ENCODE measurements around the gene UBAC1.

The UBAC1 gene

DNA sequence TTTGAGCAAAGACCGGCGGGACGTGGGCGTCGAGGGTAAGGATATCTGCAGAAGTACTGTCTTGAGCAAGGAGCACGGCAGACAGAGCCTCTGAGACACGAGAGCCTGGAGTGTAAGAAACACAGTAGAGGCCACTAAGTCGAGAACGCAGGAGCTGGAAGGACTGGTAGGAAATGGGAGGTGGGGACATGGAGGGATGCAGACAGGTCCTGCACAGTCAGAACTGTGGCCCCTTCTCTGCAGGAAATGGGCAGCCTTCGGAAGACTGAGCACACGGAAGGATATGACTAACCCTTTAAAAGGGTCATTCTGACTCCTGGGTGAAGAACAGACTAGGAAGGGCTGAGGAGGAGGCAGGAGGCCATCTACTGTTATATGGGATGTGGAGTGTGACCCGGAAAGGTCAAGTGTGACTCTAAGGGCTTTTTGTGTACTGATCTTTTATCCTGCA, 52.4 kb downstream of the UBAC1 start:
- Histone ChIP-seq H3K4me1 (ENCODE audit: control insufficient read depth in 1 of 2, insufficient read depth in 2 of 2, low read length in 2 of 2) (peaks cover 25% of the 10 kb centered on the region in 2 donors), H3K9ac (ENCODE audit: low read depth in 1 of 2, low read length in 2 of 2) (peak overlapping the region in 1 of 2 donors; percentile 51), H3K27me3 (ENCODE audit: control insufficient read depth in 1 of 2, insufficient read depth in 2 of 2, low read length in 2 of 2) (no peaks in the 10 kb centered on the region), H3K9me3 (ENCODE audit: control insufficient read depth in 1 of 2, low read length in 2 of 2) (peaks cover 0 to 3% of the 10 kb centered on the region in 2 donors), H3K4me3 (ENCODE audit: low read depth in 1 of 2, low read length in 2 of 2) (peak overlapping the region; percentile 72 to 79), H3K27ac (ENCODE audit: low read depth, low read length) (no peak overlapping the region), H3K36me3 (ENCODE audit: control insufficient read depth in 1 of 2, insufficient read depth in 2 of 2, low read length in 2 of 2) (peaks cover 9 to 16% of the 10 kb centered on the region in 2 donors)

DNA sequence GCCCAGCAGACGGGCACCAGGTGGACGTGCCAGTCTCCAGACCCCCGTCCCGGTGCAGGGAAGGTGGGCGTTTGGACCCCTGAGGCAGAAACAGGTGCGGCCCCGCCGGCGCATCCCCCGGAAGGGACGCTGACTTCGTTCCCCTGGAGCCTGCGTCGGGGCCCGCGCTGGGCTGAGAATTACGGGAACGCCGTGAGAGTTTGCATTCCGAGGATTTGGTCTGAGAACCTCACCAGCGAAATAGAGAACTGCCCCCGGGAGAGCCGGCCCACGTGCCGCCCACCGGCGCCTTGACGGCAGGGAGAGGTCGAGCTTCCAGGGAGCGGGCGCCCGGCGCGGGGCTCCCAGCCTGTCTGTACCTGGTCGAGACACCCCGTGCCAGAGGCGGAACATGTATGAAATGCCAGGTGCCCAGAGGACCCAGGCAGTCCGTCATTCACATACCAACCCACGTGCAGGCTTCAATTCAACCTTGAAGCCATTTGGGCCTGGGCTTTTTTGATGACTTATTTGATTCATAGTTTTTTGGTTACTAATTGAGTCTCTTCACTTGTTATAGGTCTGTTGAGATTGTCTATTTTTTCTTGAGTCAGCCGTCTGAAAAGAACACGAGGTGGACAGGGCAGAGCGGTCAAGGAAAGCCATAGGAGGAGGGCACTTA, 53.0 kb downstream of the UBAC1 start:
- H3K9ac ChIP-seq (ENCODE audit: low read depth in 1 of 2, low read length in 2 of 2): peak overlapping the region; percentile 50 to 51
- no peaks in the 10 kb centered on the region for H3K9me3 ChIP-seq (ENCODE audit: control insufficient read depth in 1 of 2, low read length in 2 of 2)
- peak overlapping the region; percentile 72 to 79 for H3K4me3 ChIP-seq (ENCODE audit: low read depth in 1 of 2, low read length in 2 of 2)
- H3K36me3 ChIP-seq (ENCODE audit: control insufficient read depth in 1 of 2, insufficient read depth in 2 of 2, low read length in 2 of 2): peaks cover 3 to 10% of the 10 kb centered on the region in 2 donors
- H3K27ac ChIP-seq (ENCODE audit: low read depth, low read length): no peak overlapping the region
- H3K4me1 ChIP-seq (ENCODE audit: control insufficient read depth in 1 of 2, insufficient read depth in 2 of 2, low read length in 2 of 2): peaks cover 25% of the 10 kb centered on the region in 2 donors
- H3K27me3 ChIP-seq (ENCODE audit: control insufficient read depth in 1 of 2, insufficient read depth in 2 of 2, low read length in 2 of 2): no peaks in the 10 kb centered on the region

DNA sequence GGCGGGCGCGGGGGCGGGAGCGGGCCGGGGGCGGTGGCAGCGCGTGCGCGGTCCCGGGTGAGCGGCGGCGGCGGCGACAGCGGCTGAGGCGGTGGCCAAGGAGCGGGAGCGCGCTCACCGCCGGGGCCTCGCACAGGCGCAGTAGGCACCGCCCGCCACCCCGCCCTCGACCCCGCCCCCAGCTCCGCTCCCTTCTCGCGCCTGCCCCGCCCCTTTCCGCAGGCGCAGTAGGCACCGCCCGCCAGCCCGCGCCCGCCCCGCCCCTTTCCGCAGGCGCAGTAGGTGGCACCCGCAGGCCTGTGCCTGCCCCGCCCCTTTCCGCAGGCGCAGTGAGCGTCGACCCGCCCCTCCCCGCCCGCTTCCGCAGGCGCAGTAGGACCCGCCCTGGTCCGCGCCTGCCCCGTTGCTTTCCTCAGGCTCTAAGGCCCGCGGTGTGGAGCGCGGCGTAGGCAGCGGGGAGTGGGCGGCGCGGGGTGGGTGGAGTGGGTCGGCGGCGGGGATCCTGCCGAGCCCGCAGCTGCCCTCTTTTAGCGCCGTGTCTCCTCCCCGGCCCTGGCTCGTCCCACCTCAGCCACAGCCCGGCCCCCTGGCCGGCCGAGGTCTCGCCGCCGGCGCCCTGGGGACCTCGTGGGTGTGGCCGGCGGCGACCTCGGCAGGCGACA, 53.6 kb downstream of the UBAC1 start, which contains the start of gene CAMSAP1:
TSS of gene CAMSAP1 (minus strand) at position 116 of the 662 bp plus-strand sequence. CDS start 387 bp downstream, outside the sequence.
- H3K27me3 ChIP-seq (ENCODE audit: control insufficient read depth in 1 of 2, insufficient read depth in 2 of 2, low read length in 2 of 2): no peaks in the 10 kb centered on the region
- H3K36me3 ChIP-seq (ENCODE audit: control insufficient read depth in 1 of 2, insufficient read depth in 2 of 2, low read length in 2 of 2): peaks cover 2 to 7% of the 10 kb centered on the region in 2 donors
- no peaks in the 10 kb centered on the region for H3K9me3 ChIP-seq (ENCODE audit: control insufficient read depth in 1 of 2, low read length in 2 of 2)
- peak within 1 kb of the TSS; percentile 72 to 79 for H3K4me3 ChIP-seq (ENCODE audit: low read depth in 1 of 2, low read length in 2 of 2)
- H3K9ac ChIP-seq (ENCODE audit: low read depth in 1 of 2, low read length in 2 of 2): peak within 1 kb of the TSS; percentile 50 to 51
- H3K27ac ChIP-seq (ENCODE audit: low read depth, low read length): peak within 1 kb of the TSS; percentile 39
- H3K4me1 ChIP-seq (ENCODE audit: control insufficient read depth in 1 of 2, insufficient read depth in 2 of 2, low read length in 2 of 2): peaks cover 25% of the 10 kb centered on the region in 2 donors

DNA sequence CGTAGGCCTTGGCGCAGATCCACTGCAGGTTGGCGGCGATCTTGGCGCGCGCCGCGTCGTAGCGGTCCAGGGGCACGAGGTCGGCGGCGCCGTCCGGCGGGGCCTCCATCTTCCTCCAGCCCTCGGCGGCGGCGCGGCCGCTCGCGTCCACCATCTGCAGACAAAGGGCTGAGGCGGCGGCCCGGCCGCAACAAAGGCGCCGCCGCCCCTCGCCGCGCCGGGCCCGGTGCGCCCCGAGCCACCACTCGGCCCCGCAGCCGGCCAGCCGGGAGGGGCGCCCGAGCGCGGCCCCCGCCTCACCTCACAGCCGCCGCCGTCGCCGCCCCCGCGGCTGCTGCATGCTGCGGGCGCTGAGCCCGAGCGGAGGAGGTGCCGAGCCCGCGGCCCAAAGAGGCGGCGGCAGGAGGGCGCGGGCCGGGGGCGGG, 54.2 kb downstream of the UBAC1 start:
- no peaks in the 10 kb centered on the region for H3K9me3 ChIP-seq (ENCODE audit: control insufficient read depth in 1 of 2, low read length in 2 of 2)
- H3K27me3 ChIP-seq (ENCODE audit: control insufficient read depth in 1 of 2, insufficient read depth in 2 of 2, low read length in 2 of 2): no peaks in the 10 kb centered on the region
- H3K9ac ChIP-seq (ENCODE audit: low read depth in 1 of 2, low read length in 2 of 2): no peak overlapping the region
- H3K4me1 ChIP-seq (ENCODE audit: control insufficient read depth in 1 of 2, insufficient read depth in 2 of 2, low read length in 2 of 2): peaks cover 25% of the 10 kb centered on the region in 2 donors
- no peak overlapping the region for H3K27ac ChIP-seq (ENCODE audit: low read depth, low read length)
- peak overlapping the region in 1 of 2 donors; percentile 65 for H3K4me3 ChIP-seq (ENCODE audit: low read depth in 1 of 2, low read length in 2 of 2)
- H3K36me3 ChIP-seq (ENCODE audit: control insufficient read depth in 1 of 2, insufficient read depth in 2 of 2, low read length in 2 of 2): peaks cover 2 to 7% of the 10 kb centered on the region in 2 donors

DNA sequence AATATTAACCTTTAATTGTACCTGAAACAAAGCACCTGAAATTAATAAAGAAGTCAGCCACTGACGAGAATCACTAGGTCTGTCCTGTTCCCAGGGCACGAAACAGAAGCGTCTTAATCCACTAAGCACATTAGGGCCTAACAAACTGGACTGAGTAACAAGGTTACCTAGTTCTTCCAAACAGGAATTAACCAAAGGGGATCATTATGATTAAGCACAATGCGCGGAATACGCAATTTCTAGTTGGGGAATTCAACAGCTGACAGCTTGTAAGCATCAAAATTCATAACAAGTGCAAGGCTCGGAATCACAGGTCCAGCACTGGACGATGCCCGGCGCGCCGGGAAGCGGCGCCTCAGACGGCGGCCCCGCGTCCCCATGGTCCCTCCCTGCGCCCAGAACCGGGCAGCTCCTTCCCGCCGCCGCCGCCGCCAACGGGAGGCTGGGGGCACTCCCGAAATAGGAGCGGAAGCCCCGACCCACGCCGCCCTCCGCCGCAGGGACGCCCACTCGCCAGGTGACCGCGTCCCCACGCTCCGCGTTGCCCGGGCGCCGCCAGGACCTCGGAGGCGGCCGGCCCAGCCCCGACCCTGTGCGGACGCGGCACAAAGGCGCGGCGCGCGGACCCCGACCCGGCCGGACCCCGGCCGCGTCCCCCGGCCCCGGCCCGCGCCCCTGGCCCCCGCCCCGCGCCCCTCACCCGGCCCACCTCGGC, 54.7 kb downstream of the UBAC1 start:
- Histone ChIP-seq H3K27ac (ENCODE audit: low read depth, low read length) (no peak overlapping the region), H3K9me3 (ENCODE audit: control insufficient read depth in 1 of 2, low read length in 2 of 2) (no peaks in the 10 kb centered on the region), H3K9ac (ENCODE audit: low read depth in 1 of 2, low read length in 2 of 2) (peak overlapping the region in 1 of 2 donors; percentile 22), H3K4me1 (ENCODE audit: control insufficient read depth in 1 of 2, insufficient read depth in 2 of 2, low read length in 2 of 2) (peaks cover 25% of the 10 kb centered on the region in 2 donors), H3K4me3 (ENCODE audit: low read depth in 1 of 2, low read length in 2 of 2) (peak overlapping the region; percentile 57 to 65), H3K36me3 (ENCODE audit: control insufficient read depth in 1 of 2, insufficient read depth in 2 of 2, low read length in 2 of 2) (peaks cover 0 to 1% of the 10 kb centered on the region in 2 donors), H3K27me3 (ENCODE audit: control insufficient read depth in 1 of 2, insufficient read depth in 2 of 2, low read length in 2 of 2) (no peaks in the 10 kb centered on the region)

DNA sequence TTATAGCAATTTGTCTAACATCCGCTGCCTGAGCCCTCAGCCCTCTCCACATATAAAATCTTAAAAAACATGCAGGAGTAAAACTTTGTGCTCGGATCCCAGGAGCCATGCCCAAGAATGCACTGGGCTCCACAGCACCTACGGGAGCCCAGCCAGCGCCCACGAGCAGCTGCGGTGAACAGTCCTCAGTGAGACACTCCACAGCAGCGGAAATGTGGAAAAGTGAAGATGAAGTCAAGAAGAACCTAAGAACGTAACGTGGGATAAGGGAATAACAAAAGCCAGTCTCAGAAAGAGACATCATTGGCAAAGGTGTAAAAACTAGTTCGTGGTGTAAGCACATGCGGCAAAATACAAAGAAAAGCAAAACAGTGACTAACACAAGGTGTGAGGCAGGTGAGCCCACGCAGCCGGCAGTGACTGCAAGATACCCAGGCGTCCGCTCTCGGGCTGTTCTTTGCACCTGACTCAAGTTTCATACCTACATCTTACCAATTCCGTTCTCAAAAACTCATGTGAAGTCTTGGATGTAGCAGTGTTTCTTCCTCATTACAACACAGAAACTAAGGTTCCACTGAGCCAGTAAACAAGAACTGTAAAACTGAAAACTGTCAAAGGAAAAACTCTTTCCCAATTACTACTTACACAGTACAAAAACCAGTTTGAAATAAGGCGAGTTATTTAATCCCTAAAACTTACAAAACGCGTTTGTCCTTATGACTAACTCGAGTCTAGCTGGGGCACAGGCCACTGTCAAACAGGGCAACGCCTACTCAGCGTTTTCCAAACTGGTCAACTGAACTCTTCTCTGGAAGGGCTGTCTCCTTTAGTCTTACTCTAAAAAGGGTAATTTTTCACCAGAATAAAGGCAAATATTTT, 55.6 kb downstream of the UBAC1 start:
- no peaks in the 10 kb centered on the region for H3K36me3 ChIP-seq (ENCODE audit: control insufficient read depth in 1 of 2, insufficient read depth in 2 of 2, low read length in 2 of 2)
- no peaks in the 10 kb centered on the region for H3K9me3 ChIP-seq (ENCODE audit: control insufficient read depth in 1 of 2, low read length in 2 of 2)
- peaks cover 25% of the 10 kb centered on the region in 2 donors for H3K4me1 ChIP-seq (ENCODE audit: control insufficient read depth in 1 of 2, insufficient read depth in 2 of 2, low read length in 2 of 2)
- peak overlapping the region; percentile 57 to 65 for H3K4me3 ChIP-seq (ENCODE audit: low read depth in 1 of 2, low read length in 2 of 2)
- H3K9ac ChIP-seq (ENCODE audit: low read depth in 1 of 2, low read length in 2 of 2): peak overlapping the region in 1 of 2 donors; percentile 22
- no peak overlapping the region for H3K27ac ChIP-seq (ENCODE audit: low read depth, low read length)
- H3K27me3 ChIP-seq (ENCODE audit: control insufficient read depth in 1 of 2, insufficient read depth in 2 of 2, low read length in 2 of 2): no peaks in the 10 kb centered on the region

DNA sequence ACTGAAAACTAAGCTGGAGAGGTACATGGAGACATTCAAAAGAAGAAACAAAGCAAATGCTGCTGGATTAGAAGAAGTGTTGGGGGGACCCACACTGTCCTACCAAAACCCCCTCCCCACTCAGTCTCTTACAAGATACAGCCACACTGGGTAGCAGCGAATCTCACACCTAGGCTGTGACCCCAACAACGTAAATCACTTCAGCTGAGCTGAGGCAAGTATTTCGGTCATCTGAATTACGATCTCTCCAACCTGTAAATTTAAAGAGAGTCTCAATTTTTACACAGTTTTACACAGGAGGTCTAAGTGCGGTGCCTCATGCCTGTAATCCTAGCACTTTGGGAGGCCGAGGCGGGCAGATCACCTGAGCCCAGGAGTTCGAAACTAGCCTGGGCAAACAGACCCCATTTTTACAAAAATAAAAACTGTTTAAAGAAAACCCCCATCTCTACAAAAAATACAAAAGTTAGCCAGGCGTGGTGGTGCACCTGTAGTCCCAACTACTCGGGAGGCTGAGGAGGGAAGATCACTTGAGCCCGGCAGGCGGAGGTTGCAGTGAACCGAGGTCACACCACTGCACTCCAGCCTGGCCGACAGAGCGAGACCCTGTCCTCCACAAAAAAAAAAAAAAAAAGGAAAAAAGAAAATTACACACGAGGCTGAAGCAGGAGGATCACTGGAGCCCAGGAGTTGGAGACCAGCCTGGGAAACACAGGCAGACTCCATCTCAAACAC, 57.2 kb downstream of the UBAC1 start:
- peaks cover 22 to 24% of the 10 kb centered on the region in 2 donors for H3K4me1 ChIP-seq (ENCODE audit: control insufficient read depth in 1 of 2, insufficient read depth in 2 of 2, low read length in 2 of 2)
- no peaks in the 10 kb centered on the region for H3K36me3 ChIP-seq (ENCODE audit: control insufficient read depth in 1 of 2, insufficient read depth in 2 of 2, low read length in 2 of 2)
- H3K27ac ChIP-seq (ENCODE audit: low read depth, low read length): no peak overlapping the region
- no peaks in the 10 kb centered on the region for H3K9me3 ChIP-seq (ENCODE audit: control insufficient read depth in 1 of 2, low read length in 2 of 2)
- H3K4me3 ChIP-seq (ENCODE audit: low read depth in 1 of 2, low read length in 2 of 2): no peak overlapping the region
- H3K9ac ChIP-seq (ENCODE audit: low read depth in 1 of 2, low read length in 2 of 2): no peak overlapping the region
- H3K27me3 ChIP-seq (ENCODE audit: control insufficient read depth in 1 of 2, insufficient read depth in 2 of 2, low read length in 2 of 2): no peaks in the 10 kb centered on the region

DNA sequence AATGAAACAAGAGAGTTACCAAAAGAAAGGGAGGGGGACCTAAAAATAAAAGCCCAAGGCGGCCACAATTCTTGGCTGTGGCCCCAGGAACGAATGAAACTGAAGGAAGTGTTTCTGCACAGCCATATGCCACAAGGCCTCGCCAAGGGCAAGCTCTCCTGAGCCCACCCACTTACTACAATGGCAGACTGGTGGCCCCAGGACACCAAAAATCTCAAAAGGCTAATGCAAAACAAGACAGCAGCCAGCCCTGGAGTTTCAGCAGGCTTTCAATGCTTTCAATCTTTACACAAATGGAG, 57.9 kb downstream of the UBAC1 start:
- no peaks in the 10 kb centered on the region for H3K9me3 ChIP-seq (ENCODE audit: control insufficient read depth in 1 of 2, low read length in 2 of 2)
- H3K9ac ChIP-seq (ENCODE audit: low read depth in 1 of 2, low read length in 2 of 2): no peak overlapping the region
- no peak overlapping the region for H3K4me3 ChIP-seq (ENCODE audit: low read depth in 1 of 2, low read length in 2 of 2)
- H3K36me3 ChIP-seq (ENCODE audit: control insufficient read depth in 1 of 2, insufficient read depth in 2 of 2, low read length in 2 of 2): no peaks in the 10 kb centered on the region
- H3K27ac ChIP-seq (ENCODE audit: low read depth, low read length): no peak overlapping the region
- no peaks in the 10 kb centered on the region for H3K27me3 ChIP-seq (ENCODE audit: control insufficient read depth in 1 of 2, insufficient read depth in 2 of 2, low read length in 2 of 2)
- H3K4me1 ChIP-seq (ENCODE audit: control insufficient read depth in 1 of 2, insufficient read depth in 2 of 2, low read length in 2 of 2): peaks cover 16 to 18% of the 10 kb centered on the region in 2 donors

DNA sequence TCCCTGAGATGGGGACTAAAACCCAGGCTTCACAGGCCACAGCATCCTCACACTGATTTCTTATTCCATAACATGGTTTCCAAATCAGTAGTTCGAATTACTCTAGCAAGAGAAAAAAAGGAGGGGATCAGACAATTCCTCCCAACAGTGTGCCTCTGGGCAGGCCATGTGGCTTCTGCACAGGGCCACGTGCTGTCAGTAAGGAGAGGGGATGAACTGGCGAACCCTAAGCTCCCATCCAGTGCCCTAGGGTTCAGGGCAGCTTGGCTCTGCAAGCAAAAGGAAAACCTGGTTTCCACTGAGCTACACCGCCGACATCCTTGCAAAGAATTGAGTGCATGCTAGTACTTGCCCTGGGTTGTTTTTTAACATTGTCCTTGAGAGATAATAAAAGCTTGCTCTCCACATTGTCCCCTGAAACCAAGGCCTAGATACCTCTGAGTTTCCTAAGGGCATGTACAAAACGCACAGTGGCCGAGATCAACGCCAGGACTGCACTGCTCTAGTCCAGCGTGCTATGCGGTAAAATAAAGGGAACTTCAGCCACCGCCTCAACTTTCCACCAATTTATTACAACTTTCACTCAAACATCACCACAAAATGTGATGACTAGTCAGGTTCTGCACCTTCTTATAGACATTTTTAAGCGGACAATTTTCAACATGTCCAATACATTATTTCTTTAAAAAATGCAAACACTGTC, 58.4 kb downstream of the UBAC1 start:
- no peak overlapping the region for H3K27ac ChIP-seq (ENCODE audit: low read depth, low read length)
- H3K4me1 ChIP-seq (ENCODE audit: control insufficient read depth in 1 of 2, insufficient read depth in 2 of 2, low read length in 2 of 2): peaks cover 14 to 15% of the 10 kb centered on the region in 2 donors
- no peak overlapping the region for H3K9ac ChIP-seq (ENCODE audit: low read depth in 1 of 2, low read length in 2 of 2)
- no peaks in the 10 kb centered on the region for H3K9me3 ChIP-seq (ENCODE audit: control insufficient read depth in 1 of 2, low read length in 2 of 2)
- H3K27me3 ChIP-seq (ENCODE audit: control insufficient read depth in 1 of 2, insufficient read depth in 2 of 2, low read length in 2 of 2): no peaks in the 10 kb centered on the region
- H3K4me3 ChIP-seq (ENCODE audit: low read depth in 1 of 2, low read length in 2 of 2): no peak overlapping the region
- H3K36me3 ChIP-seq (ENCODE audit: control insufficient read depth in 1 of 2, insufficient read depth in 2 of 2, low read length in 2 of 2): no peaks in the 10 kb centered on the region

Data from duodenal mucosa (tissue), 2 donors.